ENCODE data around the gene PLB1.

PLB1 gene

DNA sequence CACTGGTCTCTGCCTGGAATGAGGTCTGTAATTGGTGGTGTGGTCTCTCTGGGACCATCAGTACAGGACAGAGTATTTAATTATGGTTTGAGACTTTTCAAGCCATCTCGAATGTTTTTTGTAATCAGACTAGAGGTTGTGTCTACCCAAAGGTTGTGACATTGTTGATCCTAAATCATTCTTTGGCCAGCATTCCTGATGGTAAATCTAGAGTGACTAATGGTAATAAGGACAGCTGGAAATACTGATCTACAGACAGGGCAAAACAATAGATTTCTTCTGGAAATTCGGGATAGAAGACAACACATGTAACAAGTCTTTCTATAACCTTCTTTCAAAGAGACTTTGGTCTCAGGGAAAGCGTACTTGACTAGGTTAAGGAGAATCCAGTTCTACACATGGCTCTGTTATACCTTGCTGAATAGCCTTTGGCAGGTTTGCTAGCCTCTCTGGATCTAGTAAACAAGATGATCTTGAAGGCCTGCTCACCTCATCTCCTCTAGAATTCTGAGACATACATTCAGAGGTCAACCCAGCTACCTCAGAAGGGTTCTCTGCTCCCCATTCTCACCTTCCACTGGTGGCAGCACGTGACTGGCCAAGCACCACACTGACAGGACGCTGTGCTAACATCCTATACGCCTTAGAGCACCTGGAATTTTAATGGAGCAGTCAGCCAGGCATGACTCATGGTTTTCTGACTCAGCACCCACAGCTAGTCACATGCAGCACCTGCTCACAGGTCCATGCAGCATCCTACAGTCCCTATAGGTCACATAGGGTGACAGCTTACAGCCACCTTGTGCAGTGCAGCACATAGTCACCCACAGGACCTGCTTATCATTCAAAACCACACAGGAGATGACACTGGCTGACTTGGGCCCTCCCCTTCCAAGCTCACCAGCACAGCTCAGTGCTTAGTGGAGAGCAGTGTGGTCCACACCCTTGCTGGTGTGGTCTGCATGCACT, 12.2 kb downstream of the PLB1 start:
- no peak for DNase-seq

DNA sequence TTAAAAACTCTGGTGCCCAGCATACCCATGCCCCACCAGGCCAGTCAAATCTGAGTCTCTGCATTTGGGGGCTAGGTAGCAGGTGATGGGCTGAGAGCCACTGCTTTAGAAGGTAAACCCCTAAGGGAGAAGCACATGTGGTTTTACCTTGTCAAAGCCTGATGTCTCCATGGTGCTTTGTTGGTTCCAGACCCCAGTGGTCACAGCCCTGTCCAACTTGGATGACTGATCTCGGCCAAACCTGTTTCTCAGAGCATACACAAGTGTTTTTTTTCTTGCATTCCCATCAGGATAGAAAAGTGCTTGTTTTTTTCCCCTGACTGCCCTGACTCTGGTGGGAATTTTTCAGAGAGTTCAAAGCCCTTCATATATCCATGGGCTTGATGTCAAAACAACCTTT, 13.5 kb downstream of the PLB1 start:
- DNase-seq = no peak

DNA sequence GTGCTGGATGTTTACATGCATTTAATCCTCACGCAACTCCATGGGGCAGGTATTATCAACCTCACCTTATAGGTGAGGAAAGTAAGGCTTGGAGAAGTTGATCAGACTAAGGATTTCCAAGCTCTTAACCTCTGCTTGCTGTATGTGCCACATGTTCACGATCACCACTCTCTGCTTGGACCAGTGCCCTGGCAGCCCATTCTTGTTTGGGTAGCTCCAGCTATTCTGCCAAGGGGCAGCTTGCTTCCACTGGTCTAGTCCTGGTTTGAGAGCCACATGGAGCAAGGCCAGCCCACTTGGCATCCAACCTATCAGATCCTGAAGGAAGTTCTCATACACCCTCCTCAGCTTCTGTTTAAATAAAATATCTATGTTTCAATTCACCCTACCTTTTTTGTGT, 14.3 kb downstream of the PLB1 start:
- no peak for DNase-seq

DNA sequence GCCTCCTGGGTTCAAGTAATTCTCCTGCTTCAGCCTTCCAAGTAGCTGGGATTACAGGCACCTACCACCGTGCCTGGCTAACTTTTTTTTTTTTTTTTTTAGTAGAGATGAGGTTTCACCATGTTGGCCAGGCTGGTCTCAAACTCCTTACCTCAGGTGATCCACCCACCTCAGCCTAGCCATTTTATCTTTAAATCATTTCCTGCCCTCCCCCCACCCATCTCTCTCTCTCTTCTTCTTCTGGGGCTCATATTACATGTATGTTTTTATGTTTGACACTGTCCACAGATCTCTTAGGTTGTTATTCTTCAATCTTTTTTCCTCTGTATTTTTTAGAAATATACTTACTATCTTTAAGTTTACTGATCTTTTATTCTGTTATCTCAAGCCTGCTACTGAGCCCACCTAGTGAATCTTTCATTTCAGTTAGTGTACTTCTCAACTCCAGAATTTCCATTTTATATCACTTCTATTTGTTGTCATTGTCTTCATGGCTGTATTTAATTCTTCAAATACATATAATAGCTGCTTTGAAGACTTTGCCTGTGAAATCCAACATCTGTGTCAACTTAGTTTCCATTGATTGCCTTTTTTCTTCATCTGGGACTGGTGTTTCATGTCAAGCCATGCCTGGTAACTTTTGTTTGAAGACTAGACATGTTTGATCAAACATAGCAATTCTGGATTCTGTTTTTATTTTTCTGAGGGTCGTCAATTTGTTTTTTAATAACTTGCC, 16.2 kb downstream of the PLB1 start:
- no peak for DNase-seq

DNA sequence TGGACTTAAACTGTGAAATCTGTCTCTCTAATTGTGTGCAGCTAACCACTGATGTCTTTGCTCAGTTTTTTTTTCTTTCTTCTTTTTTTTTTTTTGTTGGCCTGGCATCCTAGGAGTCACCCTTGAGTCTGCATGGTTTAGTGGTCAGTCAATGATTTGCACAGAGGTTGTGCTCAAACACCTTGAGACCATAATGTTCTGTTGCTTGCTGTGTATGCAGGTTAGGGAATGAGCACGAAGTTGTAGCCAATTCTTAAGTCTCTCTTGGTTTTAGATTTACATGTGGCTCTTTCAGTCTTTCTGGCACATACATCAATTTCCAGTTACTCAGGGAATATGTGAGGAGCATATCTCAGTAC, 16.7 kb downstream of the PLB1 start:
- DNase-seq = no peak

DNA sequence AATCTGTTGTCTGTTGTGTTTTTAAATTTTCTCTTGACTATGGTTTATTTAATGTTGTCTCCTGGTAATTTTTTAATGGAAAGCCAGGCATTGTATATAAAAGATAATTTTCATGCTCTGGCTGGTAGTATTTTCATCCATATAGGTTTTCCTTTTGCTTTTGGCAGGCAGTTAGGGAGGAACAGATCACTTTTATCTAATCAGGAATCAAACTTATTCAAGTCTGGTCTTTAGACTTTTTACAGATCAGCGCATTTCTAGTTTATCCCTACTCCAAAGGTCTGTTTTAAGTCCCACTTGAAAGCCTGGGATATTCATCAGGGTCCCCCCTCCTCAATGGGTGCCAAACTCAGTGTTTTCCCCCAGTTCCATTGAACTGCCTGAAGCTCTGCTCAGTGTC, 17.2 kb downstream of the PLB1 start:
- DNase-seq = no peak

DNA sequence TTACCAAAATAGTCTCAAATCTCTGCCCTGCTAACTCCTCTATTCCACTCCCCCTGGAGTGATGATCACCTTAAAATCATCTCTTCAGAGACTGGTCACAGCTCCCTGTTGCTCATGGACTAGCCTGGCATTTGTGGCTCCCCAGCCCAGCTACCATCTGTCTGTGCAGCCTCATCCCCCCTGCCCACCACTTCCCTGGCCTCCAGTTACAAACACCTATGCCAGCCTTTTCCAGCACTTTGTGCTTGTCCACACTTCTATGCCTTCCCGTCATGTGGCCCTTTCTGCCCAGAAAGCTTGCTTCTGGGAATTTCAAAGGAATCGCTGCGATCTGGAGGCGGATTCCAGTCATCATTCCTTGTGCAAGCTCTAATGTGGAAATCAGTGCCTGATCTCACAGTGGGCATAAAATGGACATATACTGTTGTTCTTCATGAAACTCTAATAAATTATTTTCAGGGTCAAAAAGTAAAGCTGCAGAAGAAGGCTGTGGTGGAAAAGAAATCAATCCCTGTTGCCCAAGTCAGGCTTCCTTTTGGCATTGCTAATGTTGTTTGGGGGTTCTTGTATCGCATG, 19.4 kb downstream of the PLB1 start:
- no peak for DNase-seq

DNA sequence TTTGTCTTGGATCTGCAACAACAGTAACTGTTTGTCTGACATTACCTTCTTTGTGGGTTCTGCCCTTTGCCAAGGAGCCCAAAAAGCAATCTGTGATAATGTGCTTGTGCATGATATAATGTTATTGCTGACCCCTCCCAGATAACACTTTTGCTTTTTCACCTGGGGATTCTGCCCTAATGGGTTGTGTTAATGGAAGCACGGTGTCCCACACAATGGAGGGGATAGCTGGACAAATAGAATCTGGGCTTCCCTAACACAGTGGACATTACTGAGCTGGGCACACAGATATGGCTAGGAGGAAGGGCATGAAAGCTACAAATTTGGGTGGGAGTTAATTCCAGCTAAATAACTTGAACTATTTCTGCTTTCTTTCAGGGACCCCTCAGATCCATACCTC, 20.6 kb downstream of the PLB1 start:
- DNase-seq = no peak

DNA sequence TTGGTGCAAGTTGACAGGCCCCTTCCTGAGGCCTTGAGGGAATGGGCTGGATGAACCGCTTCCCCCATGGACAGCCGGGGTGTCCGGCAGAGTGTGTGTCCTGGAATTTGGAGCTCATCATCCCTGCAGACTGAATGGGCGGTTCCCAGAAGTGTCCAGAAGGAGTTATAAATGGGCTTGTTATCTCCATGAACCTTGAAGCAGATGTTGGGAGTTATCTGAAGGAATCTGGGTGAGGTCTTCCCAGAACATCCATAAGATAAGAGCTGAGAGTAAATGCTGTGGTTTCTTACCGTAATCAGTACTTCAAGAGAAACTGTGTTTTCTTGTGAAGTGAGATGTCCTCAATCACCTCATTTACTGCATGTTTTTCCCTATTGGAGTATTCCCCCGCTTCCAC, 21.1 kb downstream of the PLB1 start:
- no peak for DNase-seq

DNA sequence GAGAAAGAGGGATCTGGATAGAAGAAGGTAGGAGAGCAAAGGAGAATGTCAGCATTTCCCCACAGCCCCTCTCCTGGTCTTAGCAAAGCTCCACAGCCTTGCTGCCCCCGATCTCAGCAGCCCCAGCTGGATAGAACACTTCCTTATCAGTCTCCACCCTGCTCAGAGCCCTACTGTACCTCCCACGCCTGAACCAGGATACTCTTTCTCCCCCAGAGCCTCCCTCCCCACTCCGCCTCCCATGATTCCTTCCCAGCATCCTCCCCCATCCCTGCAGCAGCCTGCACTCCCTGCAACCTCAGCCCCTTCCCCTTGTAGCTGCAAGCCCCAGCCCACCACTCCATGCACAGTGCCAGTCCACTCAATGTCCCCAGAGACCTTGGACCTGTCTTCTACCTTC, 25.8 kb downstream of the PLB1 start:
- DNase-seq = no peak

DNA sequence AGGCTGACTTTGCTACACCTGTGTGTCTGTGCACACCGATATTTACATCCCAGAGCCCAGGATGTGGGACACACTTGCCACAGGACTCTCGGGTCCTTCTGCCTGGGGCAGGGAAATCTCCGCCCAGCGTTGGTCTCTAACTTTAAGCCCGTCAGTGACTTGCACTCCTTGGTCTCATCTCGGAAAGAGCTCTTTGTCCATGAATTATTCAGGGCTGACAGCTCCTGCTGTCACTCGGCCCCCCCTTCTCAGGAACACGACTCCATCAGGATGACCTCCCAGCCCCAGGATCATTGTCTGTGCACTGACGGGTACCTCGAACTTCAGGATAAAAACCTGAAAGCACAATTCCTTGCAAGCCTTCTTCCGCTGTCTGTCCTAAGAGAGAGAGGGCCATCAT, 26.6 kb downstream of the PLB1 start:
- no peak for DNase-seq

DNA sequence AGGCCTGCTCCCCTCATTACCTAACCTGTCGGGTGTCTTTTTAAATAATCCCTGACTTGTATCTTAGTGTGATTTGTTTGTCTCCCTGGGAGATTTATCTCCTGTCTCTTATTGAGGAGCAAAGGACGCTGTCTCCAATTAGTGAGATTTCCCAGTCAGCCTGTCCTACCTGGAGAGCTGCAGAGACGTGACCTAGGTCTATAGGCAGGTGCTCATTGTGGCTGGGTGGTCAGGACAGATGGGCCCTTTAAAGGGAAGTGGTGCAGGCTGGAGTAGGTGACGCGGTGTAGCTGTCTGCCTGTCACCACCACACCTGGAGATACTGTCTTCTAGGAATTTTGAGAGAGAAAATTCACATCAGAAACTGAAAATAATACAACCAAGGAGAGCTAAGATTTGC, 28.0 kb downstream of the PLB1 start:
- no peak for DNase-seq

DNA sequence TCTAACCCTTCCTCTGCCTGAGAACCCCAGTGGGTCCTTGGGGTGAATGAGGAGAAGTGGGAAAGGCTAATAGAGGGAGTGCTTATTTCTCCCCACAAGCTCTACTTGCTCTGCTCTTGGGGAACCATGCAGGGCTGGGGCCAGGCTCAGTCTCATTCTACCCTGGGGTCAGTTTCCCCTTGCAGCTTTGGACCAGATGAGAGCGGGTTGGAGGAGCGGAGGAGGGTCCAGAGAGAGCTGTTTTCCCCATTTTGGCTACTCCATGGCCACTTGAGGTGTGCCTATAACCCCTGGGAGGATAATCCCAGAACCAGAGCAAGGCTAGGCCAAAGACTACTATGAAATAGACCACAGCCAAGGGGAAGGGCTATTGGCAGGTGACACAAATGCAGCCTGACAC, 29.6 kb downstream of the PLB1 start:
- no peak for DNase-seq

DNA sequence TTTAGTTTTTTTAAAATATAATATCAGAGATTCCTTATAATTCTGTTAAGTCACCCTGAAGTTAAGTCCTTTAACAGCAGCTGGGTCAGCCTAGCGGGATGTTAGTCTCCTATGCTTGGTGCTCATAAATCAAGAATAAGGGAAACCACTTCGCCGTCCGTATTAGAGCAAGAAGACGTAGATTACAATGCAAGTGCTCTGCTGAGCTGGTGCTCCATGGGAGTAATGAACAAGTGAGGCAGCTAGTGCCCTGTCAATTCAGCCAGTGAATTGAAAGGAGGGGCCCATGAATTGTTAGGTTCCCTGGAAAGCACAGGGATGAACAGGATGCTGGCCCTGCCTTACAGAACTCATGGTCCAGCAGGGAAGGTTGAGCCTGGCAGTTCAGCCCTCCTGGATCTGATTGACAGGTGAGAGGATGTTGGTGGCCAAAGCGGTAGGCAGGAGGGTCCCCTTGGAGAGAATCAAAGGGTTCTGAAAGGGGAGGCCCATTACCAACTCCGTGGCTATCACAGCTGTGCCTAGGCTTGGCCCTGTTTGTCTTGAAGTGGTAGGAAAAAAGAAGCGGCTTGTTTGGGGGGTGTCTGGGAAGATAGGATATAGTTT, 30.8 kb downstream of the PLB1 start:
- no peak for DNase-seq

DNA sequence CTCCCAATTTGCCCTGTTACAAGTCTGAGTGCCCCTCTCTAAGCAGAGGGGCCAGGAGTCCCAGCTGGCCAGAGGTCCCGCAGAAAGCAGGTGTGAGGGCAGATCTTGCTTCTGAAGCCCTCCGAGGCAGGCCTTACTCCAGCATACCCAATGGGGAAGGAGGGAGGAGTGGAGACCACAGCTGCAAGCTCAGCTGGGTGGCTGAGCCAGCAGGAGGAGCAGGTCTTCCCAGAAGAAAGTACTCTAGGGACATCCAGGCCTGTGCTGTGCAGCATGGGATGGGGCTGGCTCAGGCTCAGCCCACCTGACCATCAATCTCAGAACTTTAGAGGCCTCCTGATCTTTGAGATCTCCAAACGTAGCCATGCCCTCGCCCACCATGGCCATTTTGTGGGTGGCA, 31.3 kb downstream of the PLB1 start:
- no peak for DNase-seq

DNA sequence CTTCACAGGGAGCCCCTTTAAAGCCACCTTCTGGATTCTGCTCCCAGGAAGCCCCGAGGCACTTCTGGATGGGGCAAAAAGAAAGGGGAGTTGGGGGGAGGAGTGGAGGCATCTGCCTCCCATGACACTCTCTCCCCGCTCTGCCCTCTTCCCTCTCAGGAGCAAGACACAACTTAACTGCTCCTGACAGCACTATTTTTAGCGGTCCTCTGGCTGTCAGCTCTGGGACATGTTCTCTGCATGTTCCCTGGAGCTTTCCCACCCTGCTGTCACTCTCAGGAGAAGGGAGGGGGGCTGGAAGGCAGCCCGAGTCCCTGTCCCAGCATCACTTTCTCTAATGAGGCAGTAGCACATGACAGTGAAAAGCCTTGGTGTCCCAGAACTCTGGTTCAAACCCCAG, 32.3 kb downstream of the PLB1 start:
- DNase-seq = no peak

DNA sequence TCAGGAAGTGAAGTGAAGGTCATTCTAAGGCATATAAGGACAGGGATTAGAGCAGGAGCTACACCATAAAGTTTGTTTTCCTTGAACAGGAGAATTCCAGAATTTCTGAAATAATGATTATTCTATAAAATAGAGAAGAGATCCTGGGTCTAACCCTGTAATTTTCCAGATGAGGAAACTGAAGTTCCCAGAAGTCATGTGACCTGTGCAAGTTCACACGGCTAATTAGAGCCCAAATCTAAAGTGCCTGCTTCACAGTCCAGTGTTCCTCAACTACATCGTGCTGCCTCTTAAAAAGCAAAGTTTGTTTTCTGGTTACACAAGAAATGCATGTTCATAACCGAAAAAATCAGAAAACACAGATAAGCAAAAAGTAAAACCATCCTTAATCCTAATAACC, 34.9 kb downstream of the PLB1 start:
- DNase-seq = no peak

DNA sequence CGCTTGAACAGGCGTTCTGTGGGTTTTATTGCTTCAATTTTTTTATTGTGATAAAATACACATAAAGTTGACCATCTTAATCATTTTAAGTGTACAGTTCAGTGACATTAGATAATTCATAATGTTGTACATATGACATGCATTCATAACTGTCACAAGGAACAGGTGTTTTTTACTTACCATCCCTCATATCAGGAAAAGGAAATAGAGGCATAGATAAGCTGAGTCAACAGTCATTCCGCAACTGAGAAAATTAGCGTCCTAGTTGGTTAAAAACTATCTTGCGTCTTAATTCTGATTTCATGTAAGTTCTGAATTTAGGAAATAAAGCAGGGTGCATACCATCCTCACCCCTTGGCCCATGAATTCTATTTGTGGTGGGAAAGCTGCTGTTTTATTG, 36.5 kb downstream of the PLB1 start:
- no peak for DNase-seq

DNA sequence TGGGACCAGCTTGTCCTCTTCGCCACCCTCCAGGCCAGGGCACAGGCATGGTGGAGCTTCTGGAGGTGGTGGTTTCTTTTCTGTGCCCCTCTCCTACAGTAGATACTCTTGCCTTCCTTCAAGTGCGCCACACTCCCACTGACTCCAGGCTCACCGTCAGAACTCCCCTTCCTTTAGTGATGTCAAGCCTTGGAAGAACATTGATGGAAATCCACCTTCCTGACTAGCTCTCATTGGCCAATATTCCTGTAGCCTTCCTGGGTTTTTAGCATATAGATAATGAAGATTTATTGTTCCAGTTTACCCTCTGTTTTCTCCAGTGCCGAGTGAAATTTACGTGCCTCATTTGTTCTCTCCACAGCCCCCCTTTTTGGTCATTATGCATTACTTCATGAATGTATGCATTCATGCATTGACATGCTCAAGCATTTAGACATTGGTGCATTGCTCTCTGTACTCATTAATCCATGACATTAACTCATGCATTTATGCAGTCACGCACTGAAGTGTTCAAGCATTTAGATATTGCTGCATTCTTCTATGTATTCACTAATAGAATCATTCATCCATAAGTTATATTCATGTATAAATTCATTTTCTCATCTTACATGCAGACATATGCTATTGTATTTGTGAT, 37.3 kb downstream of the PLB1 start:
- DNase-seq = no peak

DNA sequence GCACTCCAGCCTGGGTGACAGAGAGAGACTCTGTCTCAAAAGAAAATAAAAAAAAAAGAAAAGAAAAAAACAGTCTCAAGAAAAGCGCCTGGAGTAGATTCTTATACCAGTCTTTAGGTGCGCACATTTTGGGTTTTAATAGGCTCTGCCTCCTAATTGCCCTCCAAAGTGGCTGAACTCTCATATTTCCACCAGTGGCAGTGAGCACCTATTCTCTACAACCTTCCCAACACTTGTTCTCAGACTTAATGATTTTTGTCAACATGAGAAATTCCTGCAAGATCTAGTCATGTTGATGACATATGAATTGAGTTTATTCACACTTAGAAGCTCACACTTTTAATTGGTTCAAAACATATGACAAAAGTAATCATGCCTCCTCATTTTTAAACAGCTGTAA, 39.0 kb downstream of the PLB1 start:
- no peak for DNase-seq

DNA sequence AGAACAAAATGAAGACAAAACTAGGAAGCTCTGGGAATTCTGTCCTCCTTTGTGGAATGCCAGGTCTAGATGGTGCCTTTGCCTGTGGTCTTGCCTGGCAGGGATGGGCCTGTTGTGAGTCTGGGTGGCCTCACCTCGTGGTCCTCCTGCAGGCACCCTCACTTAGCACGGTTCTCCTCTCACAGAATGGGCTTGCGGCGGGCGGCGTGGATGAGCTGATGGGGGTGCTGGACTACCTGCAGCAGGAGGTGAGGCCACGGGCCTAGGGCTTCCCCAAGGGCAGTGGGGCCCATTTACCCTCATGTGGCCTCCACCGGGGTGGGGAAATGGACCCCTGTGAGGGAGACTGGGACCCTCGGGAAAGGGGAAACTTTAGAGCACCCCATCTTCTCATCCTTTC, 42.3 kb downstream of the PLB1 start:
- no peak for DNase-seq

DNA sequence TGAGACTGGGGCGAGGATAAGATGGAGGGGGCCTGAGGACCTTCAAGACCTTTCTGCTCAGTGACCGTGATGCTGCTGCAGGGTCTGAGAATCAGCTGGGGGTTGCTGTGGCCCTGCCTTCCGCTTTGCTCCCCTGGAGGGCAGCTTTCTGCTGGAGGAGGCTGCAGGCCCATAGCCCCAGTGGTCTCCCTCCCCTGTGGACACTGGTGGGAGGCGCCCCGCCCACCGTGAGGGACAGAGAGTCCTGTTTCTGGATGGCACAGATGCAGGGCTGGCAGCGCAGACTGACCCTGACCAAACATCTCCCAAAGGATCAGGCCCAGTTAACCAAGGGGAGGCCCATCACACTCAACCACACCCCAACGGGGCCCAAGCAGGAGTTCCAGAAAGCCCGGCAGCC, 42.8 kb downstream of the PLB1 start:
- DNase-seq = no peak

DNA sequence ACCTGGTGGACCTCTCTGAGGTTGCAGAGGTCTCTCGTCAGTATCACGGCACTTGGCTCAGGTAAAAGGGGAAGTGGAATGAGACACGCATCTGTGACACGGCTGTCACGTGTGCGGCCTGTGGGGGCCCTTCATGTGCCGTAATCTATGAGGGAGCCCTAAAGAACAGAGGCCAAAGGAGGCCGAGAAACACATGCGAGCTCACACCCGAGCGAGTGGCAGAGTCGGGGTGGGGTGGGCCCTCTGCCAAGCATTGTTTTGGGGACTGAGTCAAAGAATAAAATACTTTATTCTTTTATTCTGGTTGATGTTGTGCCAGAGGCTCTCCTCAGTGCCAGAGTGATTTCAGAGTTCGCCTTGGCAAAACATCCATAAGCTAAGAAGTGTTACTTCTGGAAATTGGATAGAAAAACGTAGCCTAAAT, 43.3 kb downstream of the PLB1 start:
- DNase-seq = no peak

Data from activated gamma-delta T cell (primary cell).